Purkinje cell (primary cell): Measurements from ENCODE around the gene GATAD2A. TPM values are rescaled to one million over a fixed set of nuclear protein-coding genes. Genes with fewer than 3 reads are reported as not detected.

ENCODE experiments used
- polyA plus RNA-seq: library from polyadenylated mRNA; unstranded; fragments of >200 nt; fragmentation: Nextera tagmentation; gene quantifications from 2 replicates; pipeline ENCODE4 v1.2.1, GENCODE V29; 2014

GATAD2A gene
- 2.0 and 2.3 TPM in 2 replicates for polyA plus RNA-seq

DNA sequence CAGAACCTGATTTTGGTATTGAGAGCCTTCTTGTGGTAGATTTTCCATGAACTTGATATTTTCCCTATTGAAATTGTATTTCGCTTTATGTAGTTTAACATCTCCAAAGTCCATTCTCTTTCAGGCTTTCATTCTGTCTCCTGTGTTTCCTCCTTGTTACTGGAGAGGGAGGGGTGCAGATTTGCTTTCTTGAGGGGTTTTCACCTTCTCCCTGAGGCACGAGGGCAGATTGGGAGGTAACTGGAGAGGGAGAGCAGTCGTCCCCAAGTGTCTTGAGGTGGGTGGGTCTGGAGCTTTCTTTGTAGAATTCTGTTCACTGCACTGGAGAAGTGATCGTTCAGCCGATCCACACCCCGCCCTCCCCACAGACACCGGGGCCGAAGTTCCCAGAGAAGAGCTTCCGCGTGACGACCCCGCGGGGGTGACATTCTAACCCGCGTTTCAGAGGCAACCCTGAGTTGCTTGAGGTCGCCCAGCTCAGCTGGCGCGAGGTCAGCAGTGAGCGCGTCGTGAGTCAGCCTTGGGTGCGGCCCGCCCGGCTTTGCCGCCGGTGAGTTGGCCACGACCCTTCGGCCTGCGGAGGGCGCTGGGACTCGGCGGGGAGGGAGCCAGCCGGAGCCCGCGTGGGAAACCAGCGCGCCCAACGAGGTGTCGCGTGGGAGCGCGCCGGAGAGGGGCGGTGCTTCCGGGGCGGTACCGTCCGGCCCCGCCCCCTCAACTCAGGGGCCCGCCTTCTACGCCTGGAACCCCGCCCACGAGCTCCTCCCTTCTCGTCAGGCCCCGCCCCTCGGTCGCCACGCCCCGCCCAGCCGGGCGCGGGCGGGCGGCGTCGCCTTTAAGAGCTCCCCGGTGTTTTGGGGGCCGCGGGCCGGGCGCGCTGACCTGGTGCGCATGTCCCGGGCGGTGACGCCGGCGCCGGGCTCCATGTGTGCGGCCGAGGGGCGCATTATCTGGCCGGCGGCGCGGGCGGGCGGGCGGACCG, at the start of gene GATAD2A:
GATAD2A (plus strand) TSS at position 797 of the 982 bp plus-strand sequence. CDS start 59,671 bp downstream, outside the sequence.

DNA sequence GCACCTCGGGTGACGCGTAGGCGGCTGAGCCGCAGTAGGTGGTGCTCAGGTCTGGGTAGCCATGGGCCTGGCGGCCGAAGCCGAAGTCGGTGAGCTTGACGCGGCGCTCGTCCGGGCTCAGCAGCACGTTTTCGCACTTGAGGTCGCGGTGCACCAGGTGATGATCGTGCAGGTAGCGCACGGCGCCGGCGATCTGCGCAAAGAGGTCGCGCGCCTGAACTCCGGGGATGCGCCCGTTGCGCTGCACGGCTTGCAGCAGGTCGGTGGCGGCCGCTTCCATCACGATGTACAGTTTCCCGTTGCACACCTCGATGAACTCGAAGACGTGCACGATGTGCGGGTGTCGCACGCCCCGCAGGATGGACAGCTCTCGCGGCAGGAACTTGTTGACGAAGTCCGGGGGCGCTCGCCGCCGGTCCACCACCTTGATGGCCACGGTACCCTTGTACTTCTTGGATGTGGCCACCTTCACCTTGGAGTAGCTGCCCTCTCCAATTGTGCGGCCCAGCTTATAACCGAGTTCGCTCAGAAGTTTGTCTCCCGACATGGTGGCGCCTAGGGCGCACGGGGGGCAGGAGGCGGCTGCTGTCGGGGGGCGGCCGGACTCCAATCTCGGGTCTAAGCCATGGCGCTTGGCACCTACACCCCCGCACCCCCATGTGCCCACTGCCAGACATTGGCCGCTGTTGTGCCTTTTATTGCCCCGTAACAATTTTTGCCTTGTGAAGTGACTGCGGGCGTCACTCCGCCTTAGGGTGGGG, 109.6 kb downstream of the GATAD2A start, which contains the start of gene TSSK6:
TSSK6 (minus strand) TSS at position 668 of the 761 bp plus-strand sequence; CDS start at position 547, 121 bp downstream.

GRCh38 chr19:19515642-19516519, 110.4 kb downstream of the GATAD2A start, which contains the start of gene NDUFA13:
NDUFA13 (plus strand) TSS chr19:19516225; CDS start chr19:19516239, 14 bp downstream.

DNA sequence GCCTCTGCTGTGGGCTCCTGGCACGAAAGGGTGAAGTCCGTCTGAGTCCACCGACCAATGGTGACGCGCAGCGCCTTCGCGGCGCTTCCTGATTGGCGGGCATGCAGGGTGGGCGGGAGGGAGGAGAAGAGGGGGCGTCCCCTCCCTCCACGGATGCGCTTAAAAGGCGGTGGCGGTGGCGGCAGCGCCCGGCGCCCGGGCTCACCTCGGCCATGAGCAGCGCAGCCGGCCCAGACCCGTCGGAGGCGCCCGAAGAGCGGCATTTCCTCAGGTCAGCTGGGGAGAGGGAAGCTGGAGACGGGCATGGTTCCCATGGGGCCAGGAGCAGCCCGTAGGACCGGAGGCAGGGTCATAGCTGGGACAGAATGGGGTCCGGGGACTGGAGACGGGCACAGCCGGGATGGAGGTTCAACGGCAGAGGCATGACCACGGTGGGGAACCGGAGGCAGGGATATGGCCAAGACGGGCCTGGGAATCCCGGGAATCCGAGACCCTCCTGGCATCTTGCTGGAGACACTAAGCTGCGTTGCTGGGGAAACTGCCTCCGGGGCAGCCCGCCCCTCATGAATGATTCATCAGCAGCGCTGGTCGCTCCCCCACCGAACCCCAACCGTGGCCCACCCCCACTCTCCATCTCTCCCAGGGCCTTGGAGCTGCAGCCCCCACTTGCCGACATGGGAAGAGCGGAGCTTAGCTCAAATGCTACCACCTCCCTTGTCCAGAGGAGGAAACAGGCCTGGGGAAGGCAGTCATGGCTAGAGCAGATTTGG, 123.4 kb downstream of the GATAD2A start, which contains the start of gene YJEFN3:
YJEFN3 (plus strand) TSS at position 191 of the 770 bp plus-strand sequence; CDS start at position 213, 22 bp downstream.

DNA sequence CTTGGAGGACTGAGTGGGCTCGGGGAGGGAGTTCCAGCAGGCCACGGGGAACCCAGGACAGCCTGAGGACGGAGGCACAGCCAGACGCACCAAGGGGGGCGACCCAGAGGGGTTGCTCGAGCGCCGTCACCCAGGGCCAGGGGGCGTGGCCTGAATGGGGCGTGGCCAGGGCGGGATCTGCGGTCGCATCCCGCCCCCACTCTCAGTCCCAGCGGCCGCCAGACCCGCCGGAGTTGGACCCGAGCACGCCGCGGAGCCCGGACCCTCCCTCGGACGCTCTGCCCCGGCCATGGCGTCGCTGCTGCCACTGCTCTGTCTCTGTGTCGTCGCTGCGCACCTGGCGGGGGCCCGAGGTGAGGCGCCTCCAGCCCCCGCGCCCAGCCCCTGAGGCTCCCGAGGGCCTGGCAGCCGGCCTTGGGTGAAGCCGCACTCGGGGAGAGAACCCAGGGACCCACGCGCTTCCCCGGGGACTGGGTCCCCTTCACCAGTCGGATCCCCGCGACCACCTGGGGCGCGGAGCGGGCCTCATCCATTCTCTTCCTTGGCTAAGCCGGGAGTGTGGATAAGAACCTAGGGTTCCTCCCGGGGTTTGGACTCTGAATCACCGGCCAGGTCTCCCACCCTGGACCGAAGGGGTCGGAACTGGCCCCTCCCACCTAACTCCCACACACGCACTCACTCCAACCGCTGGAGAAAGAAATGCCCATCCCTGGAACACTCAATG, 132.7 kb downstream of the GATAD2A start, which contains the start of gene CILP2:
CILP2 (plus strand) TSS at position 205 of the 724 bp plus-strand sequence; CDS start at position 290, 85 bp downstream.

Other genes with a start within 250 kb of the GATAD2A start
- not detected in 2 replicates for gene MEF2B, start 235.4 kb upstream of the GATAD2A start, polyA plus RNA-seq
- gene BORCS8, start 213.5 kb upstream of the GATAD2A start, polyA plus RNA-seq, result 19.0 and 22.2 TPM in 2 replicates
- 20.4 and 26.6 TPM in 2 replicates for gene RFXANK, start 213.4 kb upstream of the GATAD2A start, polyA plus RNA-seq
- 4.2 and 6.4 TPM in 2 replicates for gene NR2C2AP, start 202.3 kb upstream of the GATAD2A start, polyA plus RNA-seq
- gene NCAN, start 193.7 kb upstream of the GATAD2A start, polyA plus RNA-seq, result 1.6 and 3.4 TPM in 2 replicates
- gene TM6SF2, start 132.4 kb upstream of the GATAD2A start, polyA plus RNA-seq, result 0.46 TPM in 1 of 2 replicates, not detected in the other
- gene SUGP1, start 85.2 kb upstream of the GATAD2A start, polyA plus RNA-seq, result 1.7 and 2.6 TPM in 2 replicates
- gene MAU2, start 84.8 kb upstream of the GATAD2A start, polyA plus RNA-seq, result 1.9 and 3.4 TPM in 2 replicates
- not detected in 2 replicates for gene TSSK6, start 109.9 kb downstream of the GATAD2A start, polyA plus RNA-seq
- 897 and 952 TPM in 2 replicates for gene NDUFA13, start 110.5 kb downstream of the GATAD2A start, polyA plus RNA-seq
- gene YJEFN3, start 123.2 kb downstream of the GATAD2A start, polyA plus RNA-seq, result 5.5 and 14.2 TPM in 2 replicates
- not detected in 2 replicates for gene CILP2, start 132.6 kb downstream of the GATAD2A start, polyA plus RNA-seq
- gene PBX4, start 213.0 kb downstream of the GATAD2A start, polyA plus RNA-seq, result not detected in 2 replicates
- gene LPAR2, start 222.5 kb downstream of the GATAD2A start, polyA plus RNA-seq, result 0.40 TPM in 1 of 2 replicates, not detected in the other
- 0.09 and 0.11 TPM in 2 replicates for gene GMIP, start 238.0 kb downstream of the GATAD2A start, polyA plus RNA-seq